ENCODE results near the gene BEX4.

- no peak for TF ChIP-seq FOXP2 (optimal IDR thresholded peaks at IDR 0.05; ENCODE audit: control extremely low read depth, extremely low read length, insufficient read depth)
- no peak for TF ChIP-seq EZH2 (IDR thresholded peaks at IDR 0.05)
Measured at GRCh38 chrX:103171353-103171752, 43.6 kb upstream of the BEX4 start.
